Right lobe of liver (tissue), 4 donors: ENCODE results near the gene LRP3.

Source experiments
- CTCF ChIP-seq, 4 donors: fragments of 200-600 bp in 3 of 4; fragments of 450-650 bp in 1 of 4; IDR thresholded peaks; one replicate each; pipeline versions ENCODE4 v1.5.1 to v1.8.0; 2016 to 2022; ENCODE audit warnings: antibody characterized with exemption in 4 of 4, mild to moderate bottlenecking in 2 of 4
- POLR2A ChIP-seq: fragments of 450-650 bp; IDR thresholded peaks from one replicate; pipeline ENCODE4 v1.6.1; 2017; ENCODE audit warnings: antibody characterized with exemption, mild to moderate bottlenecking
- donor health status: DM: no; HTN: no; CAD: no.
- donor health status: DM: no; HTN: no; CAD: no.
- donor health status: DM: no; HTN: yes; CAD: no.

- no peak for TF ChIP-seq CTCF (IDR thresholded peaks at IDR 0.05)
- no peak for TF ChIP-seq POLR2A
Observed at GRCh38 chr19:33186431-33187182, 7.5 kb upstream of the LRP3 start.
